C1 segment of cervical spinal cord (tissue), 14 donors: Measurements from ENCODE around the gene PFKFB2.

Source experiments
- DNase-seq, 14 donors: peaks; one replicate each; lab custom pipeline; 2025; lab: John Stamatoyannopoulos, UW

The PFKFB2 gene

GRCh38 chr1:207052911-207053769 is at the start of gene PFKFB2:
Gene PFKFB2 (plus strand): TSS chr1:207053275. CDS start chr1:207054718, 1,443 bp downstream.
- DNase-seq: peak; percentile 76 to 99 (median 92)

GRCh38 chr1:207004931-207005830 is 47.9 kb upstream of the PFKFB2 start:
- no peak for DNase-seq

GRCh38 chr1:207006083-207006482 is 47.0 kb upstream of the PFKFB2 start:
- no peak for DNase-seq

- DNase-seq: no peak
Observed at GRCh38 chr1:207006914-207007313, 46.2 kb upstream of the PFKFB2 start.

- DNase-seq: no peak
Observed at GRCh38 chr1:207007352-207008033, 45.6 kb upstream of the PFKFB2 start.

- no peak for DNase-seq
Observed at GRCh38 chr1:207009182-207009850, 43.8 kb upstream of the PFKFB2 start.

- DNase-seq: no peak
Observed at GRCh38 chr1:207009945-207010344, 43.1 kb upstream of the PFKFB2 start.

- DNase-seq: no peak
Observed at GRCh38 chr1:207010726-207011125, 42.3 kb upstream of the PFKFB2 start.

- no peak for DNase-seq
Observed at GRCh38 chr1:207013321-207014085, 39.6 kb upstream of the PFKFB2 start.

- DNase-seq: no peak
Observed at GRCh38 chr1:207014728-207015127, 38.3 kb upstream of the PFKFB2 start.

- no peak for DNase-seq
Observed at GRCh38 chr1:207015791-207016190, 37.3 kb upstream of the PFKFB2 start.

- peak in 3 of 14 donors; percentile 15 to 33 (median 27) for DNase-seq
Observed at GRCh38 chr1:207017615-207018559, 35.2 kb upstream of the PFKFB2 start.

GRCh38 chr1:207018707-207019106 is 34.4 kb upstream of the PFKFB2 start:
- no peak for DNase-seq

- DNase-seq: no peak
Observed at GRCh38 chr1:207019161-207019560, 33.9 kb upstream of the PFKFB2 start.

GRCh38 chr1:207019661-207020060 is 33.4 kb upstream of the PFKFB2 start:
- no peak for DNase-seq

- DNase-seq: no peak
Observed at GRCh38 chr1:207020065-207020708, 32.9 kb upstream of the PFKFB2 start.

- no peak for DNase-seq
Observed at GRCh38 chr1:207020709-207021107, 32.4 kb upstream of the PFKFB2 start.

GRCh38 chr1:207021139-207021861 is 31.8 kb upstream of the PFKFB2 start:
- DNase-seq: no peak
